HCT116 (cell line): ENCODE results near the gene CMTM6. TPM values are rescaled to one million over a fixed set of nuclear protein-coding genes. Genes with fewer than 3 reads are reported as not detected.

ENCODE experiments used
- ATAC-seq: fragments of 200-7000 bp; cut with Tn5 transposase; 2 replicates; pipeline ENCODE4 v1.9.1; 2020; ENCODE audit warnings: mild to moderate bottlenecking, moderate library complexity
- BruUV-seq: library from RNA; stranded (reverse); fragments of 400-500 nt; replicated peaks from 2 replicates; lab custom pipeline; 2021; lab: Mats Ljungman, UMichigan
- CTCF ChIA-PET: fragments of 300-600 bp; sonication (Branson Sonifier 250); formaldehyde crosslinking; loops from one replicate; lab custom pipeline; 2021; ENCODE audit warnings: antibody characterized with exemption; lab: Charles Lee
- POLR2A ChIA-PET: fragments of 300-600, 350-600 bp; sonication (Branson Sonifier 250); formaldehyde crosslinking; loops from one replicate; lab custom pipeline; 2021; ENCODE audit warnings: antibody characterized with exemption; lab: Charles Lee
- RAD21 ChIA-PET, 2 experiments: fragments of 300-600 bp; sonication (Branson Sonifier 250); formaldehyde crosslinking; loops; one replicate each; lab custom pipeline; 2023; ENCODE audit warnings: low total read pairs in 2 of 2; ENCODE audit not compliant: uncharacterized antibody in 2 of 2, unreplicated experiment in 2 of 2, low non-redundant PET in 1 of 2; lab: Charles Lee
- DNase-seq: peaks from one replicate; pipeline ENCODE4 v3.0.0-alpha.2; 2010; ENCODE audit warnings: low read depth, low spot score
- H2AFZ ChIP-seq: fragments of 200-600 bp; shearing (Covaris generic), sonication (generic); 2 replicates; pipeline ENCODE4 v1.6.1; 2017; ENCODE audit warnings: low read depth, mixed run types, mixed read lengths, antibody characterized with exemption, low read length; ENCODE audit not compliant: poor library complexity, severe bottlenecking
- H3K27ac ChIP-seq: 2 replicates; pipeline ENCODE4 v1.5.1; 2012; ENCODE audit warnings: low read depth, low read length
- H3K27me3 ChIP-seq: fragments of 200-600 bp; sonication (generic); 2 replicates; pipeline ENCODE4 v1.6.1; 2016; ENCODE audit warnings: mixed run types, low read length, mixed read lengths; ENCODE audit not compliant: insufficient read depth
- H3K36me3 ChIP-seq, 2 experiments: fragments of 200-500 bp in 1 of 2; fragments of 200-600 bp in 1 of 2; sonication (Bioruptor generic) in 1 of 2; sonication (generic) in 1 of 2; 2 replicates each; pipeline versions ENCODE4 v1.5.1 to v1.6.1; 2014 to 2016; ENCODE audit warnings: low read length in 2 of 2, inconsistent platforms in 1 of 2, mixed read lengths in 1 of 2, mixed run types in 1 of 2; ENCODE audit not compliant: insufficient read depth in 2 of 2, control insufficient read depth in 1 of 2
- H3K4me1 ChIP-seq, 2 experiments: fragments of 200-600 bp in 1 of 2; sonication (generic) in 1 of 2; 2 replicates each; pipeline versions ENCODE4 v1.5.1 to v1.6.1; 2012 to 2017; ENCODE audit warnings: low read length in 2 of 2, inconsistent platforms in 1 of 2, mild to moderate bottlenecking in 1 of 2, mixed read lengths in 1 of 2, mixed run types in 1 of 2, moderate library complexity in 1 of 2; ENCODE audit not compliant: insufficient read depth in 2 of 2, control insufficient read depth in 1 of 2
- H3K4me2 ChIP-seq: fragments of 200-600 bp; sonication (generic); 2 replicates; pipeline ENCODE4 v1.6.1; 2017; ENCODE audit warnings: mixed run types, low read length, mixed read lengths
- H3K4me3 ChIP-seq, 2 experiments: fragments of 200-600 bp in 1 of 2; sonication (generic) in 1 of 2; replicated peaks in 1 of 2; 2 replicates each; pipeline ENCODE4 v1.5.1; 2011 to 2016; ENCODE audit warnings: low read length in 2 of 2, control low read depth in 1 of 2, low read depth in 1 of 2, mild to moderate bottlenecking in 1 of 2, mixed read lengths in 1 of 2, mixed run types in 1 of 2
- H3K79me2 ChIP-seq: fragments of 200-600 bp; sonication (generic); 2 replicates; pipeline ENCODE4 v1.6.1; 2017; ENCODE audit warnings: mild to moderate bottlenecking, mixed run types, low read length, moderate library complexity, mixed read lengths; ENCODE audit not compliant: insufficient read depth
- H3K9ac ChIP-seq: fragments of 200-600 bp; sonication (generic); 2 replicates; pipeline ENCODE4 v1.6.1; 2016; ENCODE audit warnings: low read length, mixed read lengths
- H3K9me2 ChIP-seq: fragments of 200-600 bp; sonication (generic), shearing (Covaris generic); 2 replicates; pipeline ENCODE4 v1.6.1; 2017; ENCODE audit warnings: mixed run types, mild to moderate bottlenecking, moderate library complexity; ENCODE audit not compliant: insufficient read depth
- H3K9me3 ChIP-seq, 2 experiments: fragments of 200-500 bp in 1 of 2; fragments of 200-600 bp in 1 of 2; sonication (Bioruptor generic) in 1 of 2; sonication (generic) in 1 of 2; 2 replicates each; pipeline ENCODE4 v1.6.1; 2014 to 2017; ENCODE audit warnings: low read length in 2 of 2, mixed read lengths in 2 of 2, inconsistent platforms in 1 of 2, low read depth in 1 of 2, mild to moderate bottlenecking in 1 of 2, mixed run types in 1 of 2, moderate library complexity in 1 of 2; ENCODE audit not compliant: control insufficient read depth in 1 of 2, insufficient read depth in 1 of 2
- H4K20me1 ChIP-seq: fragments of 200-600 bp; sonication (generic), shearing (Covaris generic); 2 replicates; pipeline ENCODE4 v1.6.1; 2017; ENCODE audit warnings: mixed run types, mild to moderate bottlenecking, moderate library complexity; ENCODE audit not compliant: insufficient read depth
- CTCF ChIP-seq, 3 experiments: fragments of 200-600 bp in 1 of 3; sonication (generic) in 1 of 3; IDR thresholded peaks in 2 of 3; conservative IDR thresholded peaks in 1 of 3; 2 replicates each; pipeline ENCODE4 v1.5.1; 2012 to 2017; ENCODE audit warnings: low read depth in 2 of 3, low read length in 2 of 3, antibody characterized with exemption in 1 of 3, borderline replicate concordance in 1 of 3, control low read depth in 1 of 3, mild to moderate bottlenecking in 1 of 3, mixed read lengths in 1 of 3, mixed run types in 1 of 3, moderate library complexity in 1 of 3; ENCODE audit not compliant: insufficient read depth in 1 of 3
- SIN3A ChIP-seq: IDR thresholded peaks from 2 replicates; pipeline ENCODE4 v1.6.1; 2012; ENCODE audit warnings: low read depth
- TCF7L2 ChIP-seq: IDR thresholded peaks from 2 replicates; pipeline ENCODE4 v1.7.0; 2011; ENCODE audit warnings: borderline replicate concordance, inconsistent platforms; ENCODE audit not compliant: insufficient read depth, insufficient read length; ENCODE audit errors: extremely low read depth
- ZBTB33 ChIP-seq: IDR thresholded peaks from 2 replicates; pipeline ENCODE4 v1.6.1; 2011; ENCODE audit warnings: mild to moderate bottlenecking, low read length, moderate library complexity; ENCODE audit not compliant: insufficient replicate concordance; ENCODE audit errors: extremely low read depth
- ZNF274 ChIP-seq: fragments of 200-500 bp; sonication (Bioruptor generic); IDR thresholded peaks from 2 replicates; pipeline ENCODE4 v1.6.1; 2014; ENCODE audit warnings: mild to moderate bottlenecking, low read depth, low read length, inconsistent platforms
- intact Hi-C: fragments of 100-400 bp; cut with micrococcal nuclease; formaldehyde crosslinking; loops from 2 replicates; pipeline ENCODE4 v1.10.0; 2022
- total RNA-seq: library from RNA; stranded (reverse); gene quantifications from one replicate; pipeline ENCODE4 v1.2.1, GENCODE V29; 2021; ENCODE audit not compliant: unreplicated experiment

Gene CMTM6
- total RNA-seq, 1 experiment from 2014 or later: 41.1 TPM

DNA sequence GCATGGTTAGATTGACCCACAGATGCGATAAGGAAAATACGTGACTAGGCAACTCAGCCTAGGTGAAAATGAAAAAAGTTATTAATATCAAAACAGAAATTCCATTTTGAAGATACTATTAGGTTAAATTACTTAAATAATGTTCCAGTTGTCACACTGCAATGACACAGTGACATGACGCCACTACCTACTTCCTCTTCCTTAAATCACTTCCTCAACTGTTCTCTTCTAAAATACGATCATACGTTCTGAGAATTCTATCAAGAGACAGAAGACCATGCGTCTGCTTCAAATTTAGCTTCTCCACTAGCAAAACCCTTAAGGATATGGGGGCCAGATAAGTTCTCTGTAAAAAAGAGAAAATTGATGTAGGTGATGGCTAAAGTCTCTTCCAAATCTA lies 18.2 kb downstream of the CMTM6 start:
- Histone ChIP-seq H3K4me2 (no peak overlapping the region), H3K79me2 (no peaks in the 10 kb centered on the region; the same call in 1 of the 2 replicates), H3K9me3 (no peaks in the 10 kb centered on the region)
- BruUV-seq: no TSS peak
- intact Hi-C loops: no loop called here
- TF ChIP-seq SIN3A: no peak
- no peak for TF ChIP-seq ZNF274
- TF ChIP-seq TCF7L2: no peak
- no peak for TF ChIP-seq CTCF (IDR thresholded peaks at IDR 0.05 in 2 of 3, conservative IDR thresholded peaks at IDR 0.05 in 1 of 3; ENCODE audit: borderline replicate concordance in 1 of 3, insufficient read depth in 1 of 3, low read depth in 2 of 3, low read length in 2 of 3)
- no peak for TF ChIP-seq ZBTB33
- TF ChIP-seq, all 23 proteins: peak for 0
- H3K9me2 ChIP-seq: no peaks in the 10 kb centered on the region
- no peak overlapping the region for H3K27ac ChIP-seq
- RAD21 ChIA-PET: no interaction called here
- H3K4me3 ChIP-seq: no peak overlapping the region
- DNase-seq (no peak), ATAC-seq (no peak)
- H3K36me3 ChIP-seq: peaks cover 3 to 8% of the 10 kb centered on the region in 2 experiments; a peak in 1 of 4 replicates
- no peaks in the 10 kb centered on the region for H3K4me1 ChIP-seq
- no peaks in the 10 kb centered on the region for H3K27me3 ChIP-seq
- CTCF ChIA-PET: interaction anchor here (1.2 to 2.7 kb wide), 2 partner anchors 14 to 17 kb away, joined by 3 to 8 read pairs; no protein-coding TSS in a partner anchor
- H2AFZ ChIP-seq: no peak overlapping the region
- no peaks in the 10 kb centered on the region for H4K20me1 ChIP-seq
- H3K9ac ChIP-seq: no peak overlapping the region
- POLR2A ChIA-PET: no interaction called here
